HG02938 (cell line): ENCODE measurements around the gene NPPA.
"Not testable (repeated sequence)": the region's sequence is repeated elsewhere in the genome, so short reads cannot be mapped to it uniquely, and the experiment has no call there.

Source experiments
- ATAC-seq: cut with Tn5 transposase; IDR thresholded peaks from one replicate; pipeline ENCODE4 v1.9.1; 2021; ENCODE audit warnings: mild to moderate bottlenecking, moderate library complexity; ENCODE audit not compliant: unreplicated experiment

Gene NPPA

GRCh38 chr1:11847667-11848372, at the start of gene NPPA:
Gene NPPA, minus strand, starts transcription at chr1:11847783. Its CDS starts 99 bp downstream, at chr1:11847684.
- no peak for ATAC-seq

GRCh38 chr1:11894501-11894900, 46.9 kb upstream of the NPPA start:
- not testable (repeated sequence) for ATAC-seq

DNA sequence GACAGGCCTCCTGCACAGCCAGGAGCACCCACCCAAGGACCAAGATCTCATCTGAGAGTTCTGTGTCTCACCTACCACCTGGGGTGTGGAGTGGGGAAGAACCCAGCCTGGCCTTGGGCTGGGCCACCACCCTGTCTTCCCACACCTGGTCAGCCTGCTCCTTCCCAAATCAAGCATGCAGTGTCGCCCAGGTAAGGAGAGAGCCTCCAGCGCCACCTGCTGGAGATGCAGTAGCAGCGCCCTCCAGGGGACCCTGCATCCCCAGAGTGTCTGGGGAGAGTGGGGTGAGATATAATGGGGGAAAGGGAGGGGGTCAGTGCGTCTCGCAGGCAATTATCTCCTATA, 46.3 kb upstream of the NPPA start:
- ATAC-seq = no peak

DNA sequence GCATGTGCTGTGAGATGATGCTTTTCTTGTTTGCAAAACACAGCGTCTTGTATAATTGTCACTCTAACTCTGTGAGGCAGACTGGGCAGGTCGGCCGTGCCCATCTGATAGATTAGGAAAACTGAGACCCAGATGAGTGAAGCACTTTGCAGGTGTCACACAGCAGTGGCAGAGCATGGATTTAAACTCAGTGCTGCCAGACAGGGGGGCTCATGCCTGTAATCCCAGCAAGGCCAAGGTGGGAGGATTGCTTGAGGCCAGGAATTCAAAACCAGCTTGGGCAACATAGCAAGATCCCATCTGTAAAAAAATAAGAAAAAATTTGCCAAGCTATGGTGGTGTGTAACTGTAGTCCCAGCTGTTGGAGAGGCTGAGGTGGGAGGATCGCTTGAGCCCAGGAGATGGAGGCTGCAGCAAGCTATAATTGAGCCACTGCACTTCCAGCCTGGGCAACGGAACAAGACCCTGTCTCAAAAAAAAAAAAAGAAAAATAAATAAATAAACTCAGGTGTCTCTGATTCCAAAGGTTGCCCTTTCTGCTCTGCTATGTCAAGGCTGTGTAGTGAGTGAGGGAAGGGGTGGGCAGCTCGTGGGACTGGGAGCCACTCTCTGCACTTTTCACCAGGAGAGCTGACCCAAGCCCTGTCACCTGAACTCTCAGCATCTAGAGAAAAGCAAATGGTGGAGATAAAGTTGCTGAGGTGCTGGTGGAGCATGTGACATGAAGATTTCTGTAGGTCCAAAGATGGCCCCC, 44.0 kb upstream of the NPPA start:
- no peak for ATAC-seq

DNA sequence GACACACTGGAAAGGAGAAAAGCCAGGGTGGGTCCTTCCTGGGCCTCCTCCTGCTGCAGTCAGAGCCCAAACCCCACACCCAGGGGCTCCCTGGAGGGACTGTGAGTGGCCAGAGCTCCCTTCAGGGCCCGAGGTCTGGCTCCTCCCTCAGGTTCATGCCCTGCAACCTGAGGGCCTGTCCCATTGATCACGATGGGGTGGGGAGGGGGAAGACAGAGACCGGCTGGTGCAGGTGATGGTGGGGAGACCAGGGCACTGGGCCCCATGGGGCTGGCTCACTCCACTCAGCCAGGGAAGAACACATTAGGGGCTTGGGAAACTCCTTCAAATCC, 41.3 kb upstream of the NPPA start:
- ATAC-seq = no peak

- ATAC-seq = no peak
These were observed 40.8 kb upstream of the NPPA start for GRCh38 chr1:11888206-11888876.

GRCh38 chr1:11887666-11888007, 40.1 kb upstream of the NPPA start:
- no peak for ATAC-seq

DNA sequence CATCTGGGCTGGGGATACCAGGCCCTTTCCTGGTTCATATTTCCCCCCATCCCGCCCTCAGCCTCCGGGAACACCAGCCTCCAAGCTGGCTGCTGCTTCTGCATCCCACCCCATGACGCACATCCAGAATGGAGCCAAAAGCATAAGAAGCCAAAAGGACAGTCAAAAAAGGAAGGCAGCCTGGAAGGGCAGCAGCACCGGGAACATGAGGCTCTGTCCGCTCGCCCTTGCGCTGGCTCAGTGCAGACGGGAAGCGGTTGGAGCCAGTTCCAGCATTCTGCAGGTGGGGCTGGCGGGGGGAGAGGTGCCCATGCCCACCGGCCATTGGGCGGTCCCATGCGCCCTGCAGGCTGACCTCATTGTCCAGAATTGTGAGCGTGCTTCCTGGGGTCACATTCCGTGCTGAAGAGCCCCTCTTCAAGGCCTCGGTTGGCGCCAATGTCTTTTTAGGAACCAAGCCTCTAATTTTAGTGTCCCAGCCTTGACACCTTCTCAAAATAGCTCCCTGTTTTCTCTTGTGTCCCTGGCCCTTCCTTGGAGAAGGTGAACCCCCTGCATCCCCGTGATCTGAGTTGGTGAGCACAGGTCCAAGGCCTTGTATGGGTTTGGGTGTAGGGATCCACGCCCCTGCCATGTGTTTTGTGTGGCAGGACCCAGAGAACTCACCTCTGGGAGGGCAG, 39.5 kb upstream of the NPPA start:
- ATAC-seq = no peak

GRCh38 chr1:11885916-11886315, 38.3 kb upstream of the NPPA start:
- ATAC-seq = no peak

DNA sequence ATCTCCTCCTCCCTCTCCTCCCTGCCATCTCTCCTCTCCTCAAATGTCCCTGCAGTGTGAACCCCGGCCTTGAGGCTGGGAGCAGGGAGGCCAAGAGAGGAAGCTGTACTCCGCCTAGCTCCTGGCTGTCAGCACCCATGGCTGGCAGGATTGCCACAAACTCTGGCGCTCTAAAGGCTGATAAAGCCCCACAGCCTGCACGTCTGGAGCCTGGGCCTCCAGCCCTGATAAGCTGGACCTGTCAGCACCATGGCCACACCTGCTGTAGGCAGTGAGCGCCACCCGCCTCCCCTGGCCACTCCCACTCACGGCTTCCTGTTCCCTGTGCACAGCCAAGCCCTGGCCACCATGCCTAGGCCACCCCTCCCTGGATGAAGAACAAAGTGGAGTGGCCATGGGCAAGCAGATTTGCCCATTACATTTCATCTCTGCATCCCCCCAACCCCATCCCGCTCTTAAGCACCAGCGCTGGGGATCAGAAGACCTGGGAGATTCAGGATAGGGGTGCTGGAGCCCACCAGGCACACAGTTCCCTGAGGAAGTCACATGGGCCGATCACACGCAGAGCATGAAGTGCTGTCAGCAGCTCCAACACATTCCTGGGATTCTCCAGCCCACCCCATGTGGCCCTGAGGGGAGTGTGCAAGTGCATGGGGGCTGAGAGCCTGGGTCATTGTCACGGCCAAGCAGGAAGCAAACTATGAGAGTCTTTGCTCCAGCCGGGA, 35.4 kb upstream of the NPPA start:
- ATAC-seq = no peak

DNA sequence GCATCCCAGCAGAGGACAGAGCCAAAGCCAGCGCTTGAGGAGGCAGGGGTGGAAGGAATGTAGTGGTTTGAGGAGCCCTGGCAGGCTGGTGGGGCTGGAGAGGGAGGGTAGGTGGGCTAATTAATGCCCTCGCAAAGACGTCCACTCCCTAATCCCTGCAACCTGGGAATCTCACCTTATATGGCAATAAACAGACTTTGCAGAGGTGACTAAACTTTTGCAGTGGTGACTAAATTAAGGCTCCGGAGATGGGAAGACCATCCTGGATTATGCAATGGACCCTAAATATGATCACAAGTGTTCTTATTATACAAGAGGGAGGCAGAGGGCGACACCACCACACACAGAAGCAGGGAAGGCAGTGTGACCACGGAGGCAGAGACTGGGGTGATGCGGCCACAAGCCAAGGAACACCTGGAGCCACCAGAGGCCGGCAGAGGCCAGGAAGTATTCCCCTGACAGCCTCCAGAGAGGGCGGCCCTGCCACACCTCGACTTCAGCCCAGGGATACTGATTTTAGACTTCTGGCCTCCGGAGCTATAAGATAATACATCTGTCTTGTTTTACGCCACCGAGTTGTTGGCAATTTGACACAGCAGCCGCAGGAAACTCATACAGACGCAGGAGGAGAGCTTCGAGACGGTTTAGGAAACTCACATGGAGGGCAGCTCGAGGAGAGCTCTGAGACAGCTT, 34.3 kb upstream of the NPPA start:
- no peak for ATAC-seq

- ATAC-seq = no peak
These were observed 33.5 kb upstream of the NPPA start for GRCh38 chr1:11880911-11881748.

- no peak for ATAC-seq
These were observed 32.6 kb upstream of the NPPA start for GRCh38 chr1:11880181-11880575.

DNA sequence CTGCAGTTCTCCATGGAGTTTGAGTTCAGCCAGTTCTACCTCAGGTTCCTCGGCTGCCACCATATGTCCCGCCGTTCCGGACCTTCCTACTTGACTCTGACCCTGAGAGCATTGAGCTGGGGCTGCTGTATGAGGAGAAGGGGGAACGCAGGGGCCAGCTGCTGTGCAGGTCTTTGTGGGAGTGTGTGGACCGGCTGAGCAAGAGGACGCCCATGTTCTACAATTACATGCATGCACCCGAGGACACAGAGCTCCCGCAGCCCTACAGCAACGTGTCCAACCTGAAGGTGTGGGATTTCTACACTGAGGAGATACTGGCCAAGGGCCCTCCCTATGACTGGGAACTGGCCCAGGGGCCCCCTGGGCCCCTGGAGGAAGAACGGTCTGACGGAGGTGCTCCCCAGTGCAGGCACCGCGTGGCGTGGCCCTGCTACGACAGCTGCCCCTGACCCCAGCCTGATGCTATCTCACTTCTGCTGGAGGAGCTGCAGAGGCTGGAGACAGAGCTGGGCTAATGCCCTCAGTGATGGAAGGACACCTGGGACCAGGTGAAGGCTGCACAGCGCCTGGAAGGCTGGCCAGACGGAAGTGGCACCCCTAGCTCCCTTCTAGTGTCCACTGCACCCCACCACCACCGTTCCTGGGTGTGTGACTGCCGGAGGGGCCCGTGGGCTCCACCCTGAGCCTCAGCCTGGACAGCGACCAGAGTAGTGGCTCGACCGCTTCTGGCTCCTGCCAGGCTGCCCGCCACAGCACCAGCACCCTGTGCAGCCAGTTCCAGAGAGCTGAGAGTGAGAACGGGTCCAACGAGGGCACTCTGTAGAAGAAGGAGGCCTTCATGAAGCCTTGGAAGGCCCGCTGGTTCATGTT, 32.0 kb upstream of the NPPA start:
- no peak for ATAC-seq

- no peak for ATAC-seq
These were observed 31.3 kb upstream of the NPPA start for GRCh38 chr1:11878891-11879190.

DNA sequence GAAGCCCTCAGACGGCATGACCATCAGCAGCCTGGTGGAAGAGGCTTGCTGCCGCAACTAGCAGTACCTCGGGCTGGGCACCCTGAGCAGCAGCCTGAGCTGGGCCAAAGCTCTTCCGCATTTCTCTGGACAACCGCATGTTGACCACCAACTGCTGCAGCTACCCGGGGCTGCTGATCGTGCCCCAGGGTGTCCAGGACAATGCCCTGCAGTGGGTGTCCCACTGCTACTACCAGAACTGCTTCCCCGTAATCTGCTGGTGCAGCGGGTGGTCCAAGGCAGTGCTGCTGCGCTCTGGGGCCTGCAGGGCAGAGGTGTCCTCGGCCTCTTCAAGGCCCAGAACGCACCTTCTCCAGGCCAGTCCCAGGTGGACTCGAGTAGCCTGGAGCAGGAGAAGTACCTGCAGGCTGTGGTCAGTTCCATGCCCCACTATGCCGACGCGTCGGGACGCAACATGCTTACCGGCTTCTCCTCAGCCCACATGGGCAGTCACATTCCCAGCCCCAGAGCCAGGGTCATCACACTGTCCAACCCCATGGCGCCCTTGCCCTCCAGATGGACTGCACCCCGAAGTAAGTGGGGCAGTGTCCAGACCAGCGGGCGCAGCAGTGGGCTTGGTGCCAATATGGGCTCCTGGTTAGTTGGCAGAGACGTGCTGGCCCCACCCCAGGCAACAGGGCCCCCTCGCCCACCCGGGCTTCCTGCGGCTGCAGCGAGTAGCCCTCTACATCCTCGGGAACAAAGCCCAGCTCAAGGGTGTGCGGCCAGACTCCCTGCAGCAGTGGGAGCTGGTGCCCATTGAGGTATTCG, 30.7 kb upstream of the NPPA start:
- ATAC-seq = no peak

DNA sequence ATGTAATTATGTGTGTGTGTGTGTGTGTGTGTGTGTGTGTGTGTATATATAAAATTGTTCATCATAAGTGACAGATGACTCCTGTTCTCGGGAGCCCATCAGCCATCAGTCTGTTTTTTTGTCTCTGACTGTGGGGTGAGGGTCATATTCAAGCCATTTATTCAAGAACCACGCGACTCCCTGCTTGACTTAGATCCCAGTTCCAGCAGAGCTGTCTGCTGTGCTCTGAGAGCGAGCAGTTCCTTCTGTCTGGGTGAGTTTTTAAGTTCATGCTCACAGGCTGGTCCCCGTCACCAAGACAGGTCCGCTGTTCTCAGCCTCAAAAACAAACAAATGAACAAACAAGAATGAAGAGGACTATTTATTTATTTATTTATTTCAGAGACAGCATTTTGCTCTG, 29.5 kb upstream of the NPPA start:
- no peak for ATAC-seq

DNA sequence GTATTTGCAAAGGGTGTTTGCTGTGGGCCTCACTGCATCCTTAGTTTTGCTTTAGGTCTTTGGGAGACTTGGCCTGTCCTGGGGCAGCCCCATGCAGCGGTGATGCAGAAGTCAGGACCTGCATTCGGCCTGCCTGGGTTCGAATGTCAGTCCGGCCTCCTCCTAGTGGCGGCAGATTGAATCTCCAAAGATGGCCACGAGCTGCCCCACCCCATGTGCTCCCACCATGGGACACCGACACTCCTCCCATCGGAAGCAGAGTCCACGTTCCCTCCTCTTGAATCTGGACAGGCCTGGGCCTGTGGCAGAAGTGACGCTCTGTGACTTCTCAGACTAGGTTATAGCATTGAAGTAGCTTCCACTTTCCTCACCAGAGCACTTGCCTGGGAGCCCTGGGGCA, 27.5 kb upstream of the NPPA start:
- no peak for ATAC-seq
